Measurements from ENCODE around the gene AIMP2. TPM values are rescaled to one million over a fixed set of nuclear protein-coding genes. Genes with fewer than 3 reads are reported as not detected.
"Not testable (repeated sequence)": the region's sequence is repeated elsewhere in the genome, so short reads cannot be mapped to it uniquely, and the experiment has no call there.

AIMP2 gene
- total RNA-seq (10 to 100 TPM; 14.0 to 26.8 (median 19.2) TPM), polyA plus RNA-seq (10 to 100 TPM; 14.9 to 27.3 (median 20.9) TPM)
- long read RNA-seq, donor 1, transcript AIMP2-201 (4 exons, 1,225 nt) = major isoform, 13 of 13 reads
- long read RNA-seq, donor 1, partial matches to known transcripts = 0 of 13 reads
- long read RNA-seq, donor 1, other reads (novel, unspliced or antisense) = 0 of 13 reads
- long read RNA-seq, donor 2, transcript AIMP2-201 (4 exons, 1,225 nt) = major isoform, 8 of 8 reads
- long read RNA-seq, donor 2, partial matches to known transcripts = 0 of 8 reads
- long read RNA-seq, donor 2, other reads (novel, unspliced or antisense) = 0 of 8 reads

- 0 to 1% (median 1%) methylated on average over 61 to 84 of the region's 84 CpGs for WGBS, 5 donors
- Histone ChIP-seq H3K4me3 (peak within 1 kb of the TSS; percentile 72 to 91 (median 84)), H3K9me3 (no peaks in the 10 kb centered on the region), H3K27me3 (replicated peaks in 1 of 7) (no peaks in the 10 kb centered on the region), H3K36me3 (peaks cover 0 to 44% (median under 1%) of the 10 kb centered on the region in 6 donors), H3K27ac (peak within 1 kb of the TSS; percentile 80 to 96 (median 92)), H3K4me1 (peaks cover 13 to 56% (median 32%) of the 10 kb centered on the region in 6 donors)
- DNase-seq = peak; percentile 97
- intact Hi-C loops (cut with DNase I; ENCODE audit: low total_unique reads) = no loop called here
- TF ChIP-seq CTCF (IDR thresholded peaks at IDR 0.05 in 8 of 11, conservative IDR thresholded peaks at IDR 0.05 in 3 of 11) (peak in 7 of 11 experiments; percentile 8 to 44 (median 19)), POLR2A (IDR thresholded peaks at IDR 0.05) (peak in 1 of 3 donors; percentile 45), POLR2AphosphoS5 (IDR thresholded peaks at IDR 0.05) (peak; percentile 91 to 94 (median 93))
Observed at GRCh38 chr7:6008668-6009611, at the start of gene AIMP2, which contains the start of gene PMS2. Gene AIMP2, plus strand, starts transcription at chr7:6009272. Its CDS starts 92 bp downstream, at chr7:6009364. Gene PMS2, minus strand, starts transcription at chr7:6009049. Its CDS starts 30 bp downstream, at chr7:6009019.

GRCh38 chr7:5963205-5963604 lies 45.9 kb upstream of the AIMP2 start:
- H3K4me3 ChIP-seq; H3K9me3 ChIP-seq; intact Hi-C loops (cut with DNase I; ENCODE audit: low total_unique reads); DNase-seq; H3K27ac ChIP-seq; H3K4me1 ChIP-seq; H3K27me3 ChIP-seq (replicated peaks in 1 of 7); H3K36me3 ChIP-seq: not testable (repeated sequence)
- 49 to 84% (median 68%) methylated on average over 3 to 5 of the region's 13 CpGs; no CpG with 5 or more reads in 1 of the 5 donors for WGBS, 5 donors

- H3K4me3 ChIP-seq; H3K4me1 ChIP-seq; H3K9me3 ChIP-seq; H3K27me3 ChIP-seq (replicated peaks in 1 of 7); DNase-seq; H3K36me3 ChIP-seq; H3K27ac ChIP-seq; intact Hi-C loops (cut with DNase I; ENCODE audit: low total_unique reads): not testable (repeated sequence)
- WGBS, 5 donors = 84 to 94% (median 87%) methylated on average over 3 to 4 of the region's 7 CpGs; no CpG with 5 or more reads in 1 of the 5 donors
Observed at GRCh38 chr7:5963810-5964209, 45.3 kb upstream of the AIMP2 start.

GRCh38 chr7:5970347-5970911 lies 38.6 kb upstream of the AIMP2 start, which contains the start of gene RSPH10B:
Gene RSPH10B, minus strand, starts transcription at chr7:5970689. Its CDS starts 3,573 bp downstream, at chr7:5967116.
- H3K36me3 ChIP-seq; H3K9me3 ChIP-seq; DNase-seq; H3K4me1 ChIP-seq; H3K27ac ChIP-seq; H3K27me3 ChIP-seq (replicated peaks in 1 of 7); intact Hi-C loops (cut with DNase I; ENCODE audit: low total_unique reads); H3K4me3 ChIP-seq: not testable (repeated sequence)
- WGBS, 5 donors = 25 to 35% methylated on average over 16 to 26 of the region's 43 CpGs; no CpG with 5 or more reads in 3 of the 5 donors

GRCh38 chr7:5973580-5973979 lies 35.5 kb upstream of the AIMP2 start:
- intact Hi-C loops (cut with DNase I; ENCODE audit: low total_unique reads); H3K4me3 ChIP-seq; H3K27ac ChIP-seq; H3K4me1 ChIP-seq; H3K27me3 ChIP-seq (replicated peaks in 1 of 7); H3K9me3 ChIP-seq; DNase-seq: not testable (repeated sequence)
- no CpG with 5 or more reads among the region's 8 CpGs for WGBS, 5 donors
- H3K36me3 ChIP-seq = peaks cover 0 to 24% (median 7%) of the 10 kb centered on the region in 6 donors

- H3K4me1 ChIP-seq; H3K27ac ChIP-seq; H3K27me3 ChIP-seq (replicated peaks in 1 of 7); intact Hi-C loops (cut with DNase I; ENCODE audit: low total_unique reads); H3K4me3 ChIP-seq; DNase-seq; H3K9me3 ChIP-seq: not testable (repeated sequence)
- 87 to 100% (median 97%) methylated on average over 1 to 3 of the region's 12 CpGs for WGBS, 5 donors
- peaks cover 0 to 41% (median 9%) of the 10 kb centered on the region in 6 donors for H3K36me3 ChIP-seq
Observed at GRCh38 chr7:5979680-5980314, 29.3 kb upstream of the AIMP2 start.

- peaks cover 2 to 72% (median 44%) of the 10 kb centered on the region in 6 donors for H3K36me3 ChIP-seq
- H3K27ac ChIP-seq; intact Hi-C loops (cut with DNase I; ENCODE audit: low total_unique reads); H3K9me3 ChIP-seq; H3K4me3 ChIP-seq; H3K27me3 ChIP-seq (replicated peaks in 1 of 7); H3K4me1 ChIP-seq; DNase-seq: not testable (repeated sequence)
- WGBS, 5 donors = 91 to 96% (median 95%) methylated on average over 15 of the region's 15 CpGs
Observed at GRCh38 chr7:5987061-5987460, 22.0 kb upstream of the AIMP2 start.
